ENCODE measurements around the gene SEC31A. TPM values are rescaled to one million over a fixed set of nuclear protein-coding genes. Genes with fewer than 3 reads are reported as not detected.

Gene SEC31A
- total RNA-seq, 4 donors from 2014 or later: 133 to 299 (median 161) TPM

DNA sequence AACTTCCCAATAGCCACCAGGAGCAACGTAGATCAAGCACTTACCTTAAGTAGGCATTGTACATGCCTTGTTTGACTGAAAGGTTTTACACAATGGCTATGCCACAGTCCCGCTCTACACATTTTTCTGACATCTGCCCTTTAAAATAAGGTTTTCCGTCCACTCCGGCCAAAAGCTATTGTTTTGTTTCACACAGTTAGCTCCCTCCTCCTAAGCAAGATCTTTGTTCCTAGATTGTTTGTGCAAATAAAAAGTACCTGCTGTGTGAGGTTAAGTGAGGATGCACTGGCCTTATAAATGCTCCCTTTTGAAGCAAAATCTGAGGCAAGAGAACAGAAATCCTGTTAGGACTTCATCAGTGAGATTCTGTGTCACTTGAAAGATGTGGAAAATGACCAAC lies 104.1 kb downstream of the SEC31A start:
- no peaks in the 10 kb centered on the region for H3K27me3 ChIP-seq

GRCh38 chr4:82785611-82786400 lies 105.1 kb downstream of the SEC31A start:
- peak overlapping the region; percentile 22 for H3K27ac ChIP-seq
- peaks cover 34% of the 10 kb centered on the region for H3K4me1 ChIP-seq
- no peak for DNase-seq (ENCODE audit: low spot score in 2 of 2)
- WGBS: 29% methylated on average over 5 of the region's 5 CpGs
- H3K9me3 ChIP-seq: no peaks in the 10 kb centered on the region
- TF ChIP-seq CTCF (IDR thresholded peaks at IDR 0.05) (no peak), POLR2A (IDR thresholded peaks at IDR 0.05) (no peak), POLR2AphosphoS5 (IDR thresholded peaks at IDR 0.05) (no peak), EP300 (IDR thresholded peaks at IDR 0.05) (no peak)
- H3K27me3 ChIP-seq: no peaks in the 10 kb centered on the region
- H3K4me3 ChIP-seq: no peak overlapping the region
- H3K36me3 ChIP-seq: no peaks in the 10 kb centered on the region

More for the DNA sequence above, 104.1 kb downstream of the SEC31A start:
- H3K9me3 ChIP-seq: no peaks in the 10 kb centered on the region
- no peak for DNase-seq (ENCODE audit: low spot score in 2 of 2)
- no peak overlapping the region for H3K4me3 ChIP-seq
- H3K36me3 ChIP-seq: no peaks in the 10 kb centered on the region
- peaks cover 31% of the 10 kb centered on the region for H3K4me1 ChIP-seq
- H3K27ac ChIP-seq: no peak overlapping the region
- 86% methylated on average over 4 of the region's 4 CpGs for WGBS
- TF ChIP-seq POLR2A (IDR thresholded peaks at IDR 0.05) (no peak), POLR2AphosphoS5 (IDR thresholded peaks at IDR 0.05) (no peak), CTCF (IDR thresholded peaks at IDR 0.05) (no peak), EP300 (IDR thresholded peaks at IDR 0.05) (no peak)

GRCh38 chr4:82784681-82785610 lies 106.0 kb downstream of the SEC31A start:
- TF ChIP-seq POLR2AphosphoS5 (IDR thresholded peaks at IDR 0.05) (no peak), CTCF (IDR thresholded peaks at IDR 0.05) (no peak), EP300 (IDR thresholded peaks at IDR 0.05) (no peak), POLR2A (IDR thresholded peaks at IDR 0.05) (no peak)

DNA sequence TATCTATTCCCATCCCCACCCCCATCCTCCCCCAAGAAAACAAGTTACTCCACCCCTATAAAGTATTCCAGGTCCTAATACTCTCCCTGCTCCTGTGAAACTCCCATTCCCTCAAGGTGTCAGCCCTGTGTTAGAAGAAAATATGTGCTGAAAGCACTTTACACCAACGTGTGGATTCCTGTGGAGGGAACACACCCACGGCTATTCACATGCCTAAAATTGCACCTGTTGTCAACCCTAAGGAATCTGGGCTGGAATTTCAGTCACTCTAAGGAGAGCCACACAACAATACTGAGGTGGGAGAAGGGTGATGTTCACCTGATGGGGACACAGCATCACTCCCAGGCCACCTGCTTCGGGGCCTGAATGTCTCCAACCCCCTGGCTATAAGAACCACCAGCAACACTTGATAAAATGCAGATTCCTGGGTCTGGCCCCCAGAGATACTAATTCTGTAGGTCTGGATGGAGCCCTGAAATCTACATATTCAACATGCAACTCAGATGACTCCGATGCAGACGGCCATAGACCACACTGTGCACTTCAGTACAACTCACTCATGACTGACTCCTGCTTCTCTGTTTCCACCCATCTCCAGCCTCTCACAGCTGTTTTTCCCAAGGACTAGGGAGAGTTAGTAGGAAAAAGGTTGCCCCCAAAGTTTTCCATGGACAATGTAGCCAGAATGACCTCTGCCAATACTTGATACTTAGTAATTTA lies 108.2 kb downstream of the SEC31A start:
- H3K36me3 ChIP-seq: no peaks in the 10 kb centered on the region
- no peaks in the 10 kb centered on the region for H3K27me3 ChIP-seq
- H3K9me3 ChIP-seq: no peaks in the 10 kb centered on the region
- 60% methylated on average over 5 of the region's 5 CpGs for WGBS
- H3K4me3 ChIP-seq: no peak overlapping the region
- no peak for TF ChIP-seq EP300 (IDR thresholded peaks at IDR 0.05)
- TF ChIP-seq POLR2AphosphoS5 (IDR thresholded peaks at IDR 0.05): no peak
- TF ChIP-seq CTCF (IDR thresholded peaks at IDR 0.05): no peak
- DNase-seq (ENCODE audit: low spot score in 2 of 2): no peak
- H3K4me1 ChIP-seq: peaks cover 40% of the 10 kb centered on the region
- no peak overlapping the region for H3K27ac ChIP-seq

More at GRCh38 chr4:82784681-82785610, 106.0 kb downstream of the SEC31A start:
- H3K36me3 ChIP-seq: no peaks in the 10 kb centered on the region
- WGBS: 24% methylated on average over 9 of the region's 9 CpGs
- no peak for DNase-seq (ENCODE audit: low spot score in 2 of 2)
- no peaks in the 10 kb centered on the region for H3K9me3 ChIP-seq
- no peaks in the 10 kb centered on the region for H3K27me3 ChIP-seq
- H3K27ac ChIP-seq: peak overlapping the region; percentile 22
- H3K4me1 ChIP-seq: peaks cover 40% of the 10 kb centered on the region
- no peak overlapping the region for H3K4me3 ChIP-seq
